Thyroid gland (tissue), 4 donors: ENCODE data around the gene DMAC1.

ENCODE experiments used
- POLR2A ChIP-seq, 2 donors: fragments of 450-650 bp; IDR thresholded peaks; one replicate each; pipeline ENCODE4 v1.6.1; 2017; ENCODE audit warnings: antibody characterized with exemption in 2 of 2, mild to moderate bottlenecking in 2 of 2, moderate library complexity in 1 of 2
- TF ChIP-seq, protein P1 (sequence below), 6 experiments: fragments of 200-600 bp in 3 of 6; fragments of 450-650 bp in 3 of 6; sonication (generic) in 3 of 6; IDR thresholded peaks; one replicate each; pipeline ENCODE4 v1.5.1; 2016 to 2019; ENCODE audit warnings: antibody characterized with exemption in 6 of 6, mild to moderate bottlenecking in 2 of 6, inconsistent platforms in 1 of 6, moderate library complexity in 1 of 6

DNA sequence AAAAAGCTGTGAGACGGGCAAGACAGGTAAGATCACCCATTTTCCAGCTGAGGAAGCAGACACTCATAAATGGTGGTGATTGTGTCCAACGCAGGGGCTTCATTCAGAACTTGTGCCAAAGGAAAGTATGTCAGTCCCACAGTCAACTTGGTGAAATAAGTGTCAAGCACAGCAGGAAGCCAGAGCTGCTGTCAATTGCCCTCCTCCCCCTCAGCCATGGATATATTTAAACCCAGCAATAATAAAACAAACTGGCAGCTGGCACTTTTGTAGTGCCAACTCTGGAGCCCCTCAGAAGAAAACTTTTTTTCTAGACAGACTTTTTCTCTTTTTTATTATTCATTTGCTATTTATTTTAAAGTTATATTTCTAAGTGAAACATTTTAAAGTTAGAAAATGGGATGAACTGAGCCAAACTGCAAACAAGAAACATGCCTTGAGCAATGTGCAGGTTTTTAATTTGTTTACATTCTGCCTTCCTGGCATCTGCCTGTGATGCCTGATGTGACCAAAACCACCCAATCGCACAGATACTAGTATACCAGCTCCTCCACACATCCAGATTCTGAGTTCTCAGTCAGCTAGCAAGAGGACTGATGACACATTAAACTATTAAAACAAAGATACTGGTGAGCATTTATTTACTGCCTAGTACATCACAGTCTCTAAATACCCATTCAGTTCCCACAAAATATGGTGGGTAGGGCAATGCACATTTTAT lies 17.0 kb downstream of the DMAC1 start:
- TF ChIP-seq, protein P1, sequence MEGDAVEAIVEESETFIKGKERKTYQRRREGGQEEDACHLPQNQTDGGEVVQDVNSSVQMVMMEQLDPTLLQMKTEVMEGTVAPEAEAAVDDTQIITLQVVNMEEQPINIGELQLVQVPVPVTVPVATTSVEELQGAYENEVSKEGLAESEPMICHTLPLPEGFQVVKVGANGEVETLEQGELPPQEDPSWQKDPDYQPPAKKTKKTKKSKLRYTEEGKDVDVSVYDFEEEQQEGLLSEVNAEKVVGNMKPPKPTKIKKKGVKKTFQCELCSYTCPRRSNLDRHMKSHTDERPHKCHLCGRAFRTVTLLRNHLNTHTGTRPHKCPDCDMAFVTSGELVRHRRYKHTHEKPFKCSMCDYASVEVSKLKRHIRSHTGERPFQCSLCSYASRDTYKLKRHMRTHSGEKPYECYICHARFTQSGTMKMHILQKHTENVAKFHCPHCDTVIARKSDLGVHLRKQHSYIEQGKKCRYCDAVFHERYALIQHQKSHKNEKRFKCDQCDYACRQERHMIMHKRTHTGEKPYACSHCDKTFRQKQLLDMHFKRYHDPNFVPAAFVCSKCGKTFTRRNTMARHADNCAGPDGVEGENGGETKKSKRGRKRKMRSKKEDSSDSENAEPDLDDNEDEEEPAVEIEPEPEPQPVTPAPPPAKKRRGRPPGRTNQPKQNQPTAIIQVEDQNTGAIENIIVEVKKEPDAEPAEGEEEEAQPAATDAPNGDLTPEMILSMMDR (IDR thresholded peaks at IDR 0.05) = no peak
- TF ChIP-seq POLR2A (IDR thresholded peaks at IDR 0.05) = no peak
